A549 (cell line): ENCODE measurements around the gene BCL6. TPM values are rescaled to one million over a fixed set of nuclear protein-coding genes. Genes with fewer than 3 reads are reported as not detected.

Experiments
- ATAC-seq, 2 experiments: fragments of 200-7000 bp in 1 of 2; fragments of >200 bp in 1 of 2; cut with Nextera tagmentation in 1 of 2; cut with Tn5 transposase in 1 of 2; 3 replicates each; pipeline versions ENCODE4 v1.8.0 to v1.9.1; 2018 to 2020; ENCODE audit warnings: mild to moderate bottlenecking in 1 of 2, moderate library complexity in 1 of 2
- CTCF ChIA-PET: fragments of 300-600 bp; sonication (Branson Sonifier 250); formaldehyde crosslinking; extraction: SDS; loops from one replicate; lab custom pipeline; 2021; ENCODE audit warnings: antibody characterized with exemption, inconsistent platforms; lab: Yijun Ruan, JAX
- POLR2A ChIA-PET: fragments of 350-600 bp; formaldehyde crosslinking; extraction: SDS; loops from one replicate; lab custom pipeline; 2021; ENCODE audit warnings: antibody characterized with exemption, inconsistent platforms; lab: Yijun Ruan, JAX
- DNase-seq, 2 experiments: peaks; one replicate each; pipeline versions ENCODE4 v3.0.0 to v3.0.0-alpha.2; 2011 to 2016; ENCODE audit warnings: low read depth in 1 of 2, low spot score in 1 of 2
- FAIRE-seq: peaks from 2 replicates; lab custom pipeline; 2011; peaks lifted over from hg19 to GRCh38; lab: Jason Lieb, UNC
- H3K27ac ChIP-seq, 2 experiments: fragments of >200 bp; sonication (Bioruptor Twin); formaldehyde crosslinking; 3 replicates each; pipeline ENCODE4 v1.5.1; 2016 to 2017
- H3K4me1 ChIP-seq: fragments of >200 bp; sonication (Bioruptor Twin); formaldehyde crosslinking; 3 replicates; pipeline ENCODE4 v1.6.1; 2016
- H3K4me2 ChIP-seq: fragments of >200 bp; sonication (Bioruptor Twin); formaldehyde crosslinking; 3 replicates; pipeline ENCODE4 v1.6.1; 2016
- H3K4me3 ChIP-seq: fragments of >200 bp; sonication (Bioruptor Twin); formaldehyde crosslinking; 3 replicates; pipeline ENCODE4 v1.5.1; 2016
- H3K9me3 ChIP-seq: fragments of >200 bp; sonication (Bioruptor Twin); formaldehyde crosslinking; 3 replicates; pipeline ENCODE4 v1.6.1; 2016
- BCL3 ChIP-seq: fragments of >200 bp; sonication (Bioruptor Twin); formaldehyde crosslinking; IDR thresholded peaks from 3 replicates; pipeline ENCODE4 v1.6.1; 2016
- BHLHE40 ChIP-seq: IDR thresholded peaks from 2 replicates; pipeline ENCODE4 v1.6.1; 2012; ENCODE audit warnings: low read depth, low read length, inconsistent platforms
- CBX2 ChIP-seq: fragments of 200-600 bp; sonication (generic); IDR thresholded peaks from 2 replicates; pipeline ENCODE4 v1.6.1; 2016; ENCODE audit warnings: low read depth, mild to moderate bottlenecking, borderline replicate concordance
- CBX8 ChIP-seq: fragments of 200-600 bp; sonication (generic); IDR thresholded peaks from 2 replicates; pipeline ENCODE4 v1.6.1; 2016
- CEBPB ChIP-seq, 2 experiments: fragments of >200 bp in 1 of 2; sonication (Bioruptor Twin) in 1 of 2; formaldehyde crosslinking in 1 of 2; IDR thresholded peaks; 2 replicates each; pipeline ENCODE4 v1.6.1; 2012 to 2016
- CHD2 ChIP-seq: fragments of 150-350 bp; IDR thresholded peaks from 2 replicates; pipeline ENCODE4 v1.6.1; 2014; ENCODE audit warnings: low read length; ENCODE audit not compliant: partially characterized antibody
- CHD4 ChIP-seq: fragments of 200-600 bp; sonication (generic); IDR thresholded peaks from 2 replicates; pipeline ENCODE4 v1.6.1; 2016; ENCODE audit warnings: antibody characterized with exemption, mild to moderate bottlenecking, borderline replicate concordance
- EHF ChIP-seq: fragments of 250-450 bp; sonication (Bioruptor Pico); IDR thresholded peaks from 2 replicates; pipeline ENCODE4 v1.5.0; 2020; ENCODE audit warnings: mild to moderate bottlenecking
- EHMT2 ChIP-seq: fragments of 200-600 bp; sonication (generic); IDR thresholded peaks from 2 replicates; pipeline ENCODE4 v1.6.1; 2016; ENCODE audit warnings: antibody characterized with exemption, low read depth, mild to moderate bottlenecking, moderate library complexity
- EP300 ChIP-seq, 2 experiments: fragments of >200 bp; sonication (Bioruptor Twin); formaldehyde crosslinking; IDR thresholded peaks; 2 replicates in 1 of 2; 3 replicates in 1 of 2; pipeline ENCODE4 v1.6.1; 2016 to 2017
- ESRRA ChIP-seq: fragments of 150-350 bp; IDR thresholded peaks from 2 replicates; pipeline ENCODE4 v1.6.1; 2014; ENCODE audit warnings: mild to moderate bottlenecking, low read length, borderline replicate concordance
- FOSB ChIP-seq: fragments of 250-450 bp; sonication (Bioruptor Pico); IDR thresholded peaks from 2 replicates; pipeline ENCODE4 v1.5.0; 2020; ENCODE audit warnings: mild to moderate bottlenecking, moderate library complexity
- HDAC2 ChIP-seq: fragments of 200-600 bp; sonication (generic); IDR thresholded peaks from 2 replicates; pipeline ENCODE4 v1.6.1; 2016
- HEYL ChIP-seq: fragments of 250-450 bp; sonication (Bioruptor Pico); IDR thresholded peaks from 2 replicates; pipeline ENCODE4 v1.8.0; 2021; ENCODE audit warnings: mild to moderate bottlenecking, moderate library complexity
- HOXB13 ChIP-seq: fragments of 250-450 bp; sonication (Bioruptor Pico); IDR thresholded peaks from 2 replicates; pipeline ENCODE4 v1.5.0; 2020; ENCODE audit warnings: low read depth, mild to moderate bottlenecking, moderate library complexity
- HOXB5 ChIP-seq: fragments of 250-450 bp; sonication (Bioruptor Pico); IDR thresholded peaks from 2 replicates; pipeline ENCODE4 v1.5.0; 2020; ENCODE audit warnings: mild to moderate bottlenecking, moderate library complexity
- JUNB ChIP-seq: fragments of >200 bp; sonication (Bioruptor Twin); formaldehyde crosslinking; IDR thresholded peaks from 2 replicates; pipeline ENCODE4 v1.6.1; 2016
- KDM1A ChIP-seq: fragments of 200-600 bp; sonication (generic); IDR thresholded peaks from 2 replicates; pipeline ENCODE4 v1.6.1; 2016; ENCODE audit warnings: low read depth, mild to moderate bottlenecking
- MAZ ChIP-seq: fragments of 150-350 bp; IDR thresholded peaks from 2 replicates; pipeline ENCODE4 v1.6.1; 2014; ENCODE audit warnings: antibody characterized with exemption, low read depth, low read length, borderline replicate concordance
- MYC ChIP-seq: IDR thresholded peaks from 2 replicates; pipeline ENCODE4 v1.6.1; 2012; ENCODE audit warnings: mild to moderate bottlenecking, inconsistent platforms, low read length, improper control_type of control experiment, borderline replicate concordance
- NFE2L2 ChIP-seq: fragments of 150-350 bp; conservative IDR thresholded peaks from 2 replicates; pipeline ENCODE4 v1.6.1; 2014; ENCODE audit warnings: low read length
- PBX3 ChIP-seq: IDR thresholded peaks from 2 replicates; pipeline ENCODE4 v1.6.1; 2012
- PHF8 ChIP-seq: fragments of 200-600 bp; sonication (generic); IDR thresholded peaks from 2 replicates; pipeline ENCODE4 v1.6.1; 2016; ENCODE audit warnings: low read depth, mild to moderate bottlenecking, antibody characterized with exemption, moderate library complexity, borderline replicate concordance
- POLR2AphosphoS2 ChIP-seq: conservative IDR thresholded peaks from 2 replicates; pipeline ENCODE4 v1.6.1; 2012; ENCODE audit warnings: low read length, improper control_type of control experiment, inconsistent platforms
- RAD21 ChIP-seq, 2 experiments: fragments of >200 bp in 1 of 2; sonication (Bioruptor Twin) in 1 of 2; formaldehyde crosslinking in 1 of 2; IDR thresholded peaks in 1 of 2; conservative IDR thresholded peaks in 1 of 2; 2 replicates in 1 of 2; 3 replicates in 1 of 2; pipeline ENCODE4 v1.6.1; 2012 to 2018; ENCODE audit warnings: inconsistent platforms in 1 of 2
- RARB ChIP-seq: fragments of 250-450 bp; sonication (Bioruptor Pico); IDR thresholded peaks from 2 replicates; pipeline ENCODE4 v1.8.0; 2021; ENCODE audit warnings: mild to moderate bottlenecking, moderate library complexity
- RCOR1 ChIP-seq: fragments of 150-350 bp; IDR thresholded peaks from 2 replicates; pipeline ENCODE4 v1.6.1; 2014; ENCODE audit warnings: antibody characterized with exemption, low read length, low read depth
- RNF2 ChIP-seq: fragments of 200-600 bp; sonication (generic); IDR thresholded peaks from 2 replicates; pipeline ENCODE4 v1.6.1; 2016; ENCODE audit warnings: low read depth, mild to moderate bottlenecking, antibody characterized with exemption, moderate library complexity, borderline replicate concordance
- SREBF2 ChIP-seq: fragments of 450-650 bp; IDR thresholded peaks from 2 replicates; pipeline ENCODE4 v1.6.1; 2014; ENCODE audit warnings: mild to moderate bottlenecking, moderate library complexity
- TFCP2L1 ChIP-seq: fragments of 250-450 bp; sonication (Bioruptor Pico); IDR thresholded peaks from 2 replicates; pipeline ENCODE4 v1.5.0; 2021; ENCODE audit warnings: mild to moderate bottlenecking
- TP53 ChIP-seq: fragments of 250-450 bp; sonication (Bioruptor Pico); IDR thresholded peaks from 2 replicates; pipeline ENCODE4 v1.5.0; 2021; ENCODE audit warnings: mild to moderate bottlenecking, moderate library complexity
- ZC3H11A ChIP-seq: fragments of 450-650 bp; IDR thresholded peaks from 2 replicates; pipeline ENCODE4 v1.6.1; 2014; ENCODE audit warnings: antibody characterized with exemption, mild to moderate bottlenecking
- ZFP36 ChIP-seq: fragments of 450-650 bp; IDR thresholded peaks from 2 replicates; pipeline ENCODE4 v1.6.1; 2014; ENCODE audit warnings: borderline replicate concordance; ENCODE audit not compliant: partially characterized antibody
- ZNF302 ChIP-seq: fragments of 250-450 bp; sonication (Bioruptor Pico); IDR thresholded peaks from 2 replicates; pipeline ENCODE4 v1.9.0; 2021; ENCODE audit warnings: inconsistent platforms, mild to moderate bottlenecking, moderate library complexity
- ZSCAN20 ChIP-seq: fragments of 250-450 bp; sonication (Bioruptor Pico); IDR thresholded peaks from 2 replicates; pipeline ENCODE4 v1.8.0; 2022; ENCODE audit warnings: mild to moderate bottlenecking, moderate library complexity
- WGBS: methylation state at CpG from one replicate; pipeline ENCODE4 v1.1.6; 2017; ENCODE audit errors: missing lambda C conversion rate; 5-methylcytosine and 5-hydroxymethylcytosine counted together
- polyA minus RNA-seq: library from RNA; depleted of rRNA, polyadenylated mRNA; stranded (reverse); fragments of >200 nt; gene quantifications from 2 replicates; pipeline ENCODE4 v1.2.3, GENCODE V29; 2011; rRNA and poly(A)+ RNA removed
- polyA plus RNA-seq, 4 experiments: library from polyadenylated mRNA; depleted of rRNA in 3 of 4; stranded (reverse); fragments of >200 nt; fragmentation: RNase III in 1 of 4; extraction: RNeasy Plus Mini Kit Qiagen cat#74134 plus additional on column Dnase treatment in 1 of 4; gene quantifications; 2 replicates in 3 of 4; 3 replicates in 1 of 4; pipeline ENCODE4 v1.2.3, GENCODE V29; 2011 to 2017
- TF ChIP-seq, protein P1 (sequence below): IDR thresholded peaks from 2 replicates; pipeline ENCODE4 v1.6.1; 2012; ENCODE audit warnings: low read depth, borderline replicate concordance
- TF ChIP-seq, protein P2 (sequence below): fragments of 250-450 bp; sonication (Bioruptor Pico); IDR thresholded peaks from 2 replicates; pipeline ENCODE4 v1.5.0; 2021; ENCODE audit warnings: mild to moderate bottlenecking, moderate library complexity, borderline replicate concordance

Gene BCL6
- polyA plus RNA-seq (2011; rRNA removed) (7.0 and 20.8 TPM in 2 replicates), polyA plus RNA-seq (2017; fragmentation: RNase III; extraction: RNeasy Plus Mini Kit Qiagen cat#74134 plus additional on column Dnase treatment) (6.1 to 12.1 TPM (median 10.4 TPM) in 3 replicates), polyA minus RNA-seq (23.8 and 38.2 TPM in 2 replicates)
- 2.0 and 3.3 TPM in 2 replicates for polyA plus RNA-seq (2012; cell fraction: cytosol; rRNA removed)
- polyA plus RNA-seq (2012; cell fraction: nucleus; rRNA removed), result 7.1 and 9.2 TPM in 2 replicates

GRCh38 chr3:187745201-187746058 is at the start of gene BCL6:
TSS of gene BCL6 (minus strand) at chr3:187745468. CDS start at chr3:187733693, 11,775 bp downstream.
- Histone ChIP-seq H3K4me1 (peaks cover 51% of the 10 kb centered on the region), H3K27ac (peak within 1 kb of the TSS; percentile 96 to 99), H3K4me3 (peak within 1 kb of the TSS; percentile 69), H3K4me2 (peak within 1 kb of the TSS; percentile 96), H3K9me3 (no peaks in the 10 kb centered on the region)
- peak; percentile 85 to 96 for DNase-seq
- CTCF ChIA-PET, result interaction anchor here (0.7 to 1.8 kb wide), 6 partner anchors 410 to 1209 kb away, joined by 3 to 6 read pairs (median 4); no protein-coding TSS in a partner anchor
- POLR2A ChIA-PET, result interaction anchor here (0.6 to 1.9 kb wide), 12 partner anchors 197 to 1208 kb away, joined by 3 to 24 read pairs (median 4); partner anchors contain the start of gene LPP
- no peak for FAIRE-seq
- 1% methylated on average over 33 of the region's 40 CpGs for WGBS
- ATAC-seq, result peak; percentile 56 to 63; a peak in 5 of 6 replicates
- TF ChIP-seq ZSCAN20 (no peak), EHMT2 (no peak), RARB (CRISPR knock-in tag) (no peak), SREBF2 (no peak), POLR2AphosphoS2 (no peak), KDM1A (no peak), PHF8 (no peak), CHD2 (no peak), HOXB5 (CRISPR knock-in tag) (no peak), RCOR1 (no peak), TP53 (no peak), JUNB (no peak), CBX8 (no peak), ZNF302 (CRISPR knock-in tag) (no peak), TFCP2L1 (CRISPR knock-in tag) (no peak), BCL3 (0 out of 3 replicates have a peak, but pooled peaks have one; percentile 29), PBX3 (no peak), ZC3H11A (no peak), ESRRA (no peak), MYC (no peak), ZFP36 (no peak), EP300 (IDR thresholded peaks at IDR 0.05) (0 out of 5 replicates have a peak, but pooled peaks of 1 of the 2 experiments have one; percentile 38), CEBPB (IDR thresholded peaks at IDR 0.05) (peak; percentile 22 to 88; a peak in 3 of 4 replicates), RAD21 (conservative IDR thresholded peaks at IDR 0.05 in 1 of 2, IDR thresholded peaks at IDR 0.05 in 1 of 2) (peak in 1 of 2 experiments; percentile 26; a peak in 1 of 5 replicates), MAZ (no peak), NFE2L2 (no peak), EHF (no peak), CBX2 (no peak), HEYL (no peak), CHD4 (no peak), HOXB13 (CRISPR knock-in tag) (no peak), BHLHE40 (peak; percentile 72), FOSB (CRISPR knock-in tag) (no peak), HDAC2 (no peak), RNF2 (no peak)
- TF ChIP-seq, protein P1, sequence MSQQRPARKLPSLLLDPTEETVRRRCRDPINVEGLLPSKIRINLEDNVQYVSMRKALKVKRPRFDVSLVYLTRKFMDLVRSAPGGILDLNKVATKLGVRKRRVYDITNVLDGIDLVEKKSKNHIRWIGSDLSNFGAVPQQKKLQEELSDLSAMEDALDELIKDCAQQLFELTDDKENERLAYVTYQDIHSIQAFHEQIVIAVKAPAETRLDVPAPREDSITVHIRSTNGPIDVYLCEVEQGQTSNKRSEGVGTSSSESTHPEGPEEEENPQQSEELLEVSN, result no peak
- TF ChIP-seq, protein P2, sequence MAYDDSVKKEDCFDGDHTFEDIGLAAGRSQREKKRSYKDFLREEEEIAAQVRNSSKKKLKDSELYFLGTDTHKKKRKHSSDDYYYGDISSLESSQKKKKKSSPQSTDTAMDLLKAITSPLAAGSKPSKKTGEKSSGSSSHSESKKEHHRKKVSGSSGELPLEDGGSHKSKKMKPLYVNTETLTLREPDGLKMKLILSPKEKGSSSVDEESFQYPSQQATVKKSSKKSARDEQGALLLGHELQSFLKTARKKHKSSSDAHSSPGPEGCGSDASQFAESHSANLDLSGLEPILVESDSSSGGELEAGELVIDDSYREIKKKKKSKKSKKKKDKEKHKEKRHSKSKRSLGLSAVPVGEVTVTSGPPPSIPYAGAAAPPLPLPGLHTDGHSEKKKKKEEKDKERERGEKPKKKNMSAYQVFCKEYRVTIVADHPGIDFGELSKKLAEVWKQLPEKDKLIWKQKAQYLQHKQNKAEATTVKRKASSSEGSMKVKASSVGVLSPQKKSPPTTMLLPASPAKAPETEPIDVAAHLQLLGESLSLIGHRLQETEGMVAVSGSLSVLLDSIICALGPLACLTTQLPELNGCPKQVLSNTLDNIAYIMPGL (CRISPR knock-in tag), result no peak
